IMR-90 (cell line): ENCODE measurements around the gene SIX5. TPM values are rescaled to one million over a fixed set of nuclear protein-coding genes. Genes with fewer than 3 reads are reported as not detected.
A peak's percentile ranks its signal among the peaks of the same experiment; 100 is the strongest.

Experiments used
- ATAC-seq: fragments of 200-7000 bp; cut with Tn5 transposase; 2 replicates; pipeline ENCODE4 v1.9.1; 2020; ENCODE audit warnings: low read depth, mild to moderate bottlenecking, moderate library complexity
- BruUV-seq: library from RNA; stranded (reverse); fragments of 400-500 nt; replicated peaks from 2 replicates; lab custom pipeline; 2021; lab: Mats Ljungman, UMichigan
- CTCF ChIA-PET: fragments of 300-600 bp; formaldehyde crosslinking; extraction: SDS; loops from one replicate; lab custom pipeline; 2021; ENCODE audit warnings: antibody characterized with exemption; lab: Yijun Ruan, JAX
- POLR2A ChIA-PET: fragments of 300-600 bp; sonication (Branson Sonifier 250); formaldehyde crosslinking; loops from one replicate; lab custom pipeline; 2022; ENCODE audit warnings: antibody characterized with exemption; ENCODE audit not compliant: unreplicated experiment; lab: Charles Lee
- DNase-seq: peaks from one replicate; pipeline ENCODE4 v3.0.0; 2013
- H2AFZ ChIP-seq: replicated peaks from 2 replicates; pipeline ENCODE3; 2013; ENCODE audit warnings: low read length, mild to moderate bottlenecking; ENCODE audit not compliant: poor library complexity
- H2AK5ac ChIP-seq: 2 replicates; pipeline ENCODE4 v1.6.1; 2013; ENCODE audit warnings: low read depth, low read length, inconsistent platforms
- H2AK9ac ChIP-seq: replicated peaks from 2 replicates; pipeline ENCODE3; 2013; ENCODE audit warnings: mild to moderate bottlenecking, low read depth, low read length, moderate library complexity; ENCODE audit not compliant: poor library complexity
- H2BK120ac ChIP-seq: 2 replicates; pipeline ENCODE4 v1.6.1; 2013; ENCODE audit warnings: low read depth, low read length, inconsistent platforms
- H2BK15ac ChIP-seq: 3 replicates; pipeline ENCODE4 v1.6.1; 2013; ENCODE audit warnings: low read depth, low read length, inconsistent platforms
- H2BK20ac ChIP-seq: 2 replicates; pipeline ENCODE4 v1.6.1; 2013; ENCODE audit warnings: low read depth, mild to moderate bottlenecking, inconsistent platforms, low read length, moderate library complexity
- H2BK5ac ChIP-seq: 2 replicates; pipeline ENCODE4 v1.6.1; 2013; ENCODE audit warnings: mild to moderate bottlenecking, low read depth, low read length, inconsistent platforms; ENCODE audit not compliant: poor library complexity, severe bottlenecking
- H3K14ac ChIP-seq: replicated peaks from 2 replicates; pipeline ENCODE4 v1.6.1; 2013; ENCODE audit warnings: low read depth, low read length, inconsistent platforms
- H3K18ac ChIP-seq: 2 replicates; pipeline ENCODE4 v1.6.1; 2013; ENCODE audit warnings: low read depth, low read length, control low read depth
- H3K23ac ChIP-seq: 2 replicates; pipeline ENCODE4 v1.6.1; 2013; ENCODE audit warnings: low read depth, low read length, inconsistent platforms
- H3K27ac ChIP-seq: 2 replicates; pipeline ENCODE4 v1.5.1; 2013; ENCODE audit warnings: mild to moderate bottlenecking, control low read depth, low read length; ENCODE audit not compliant: insufficient read depth
- H3K27me3 ChIP-seq: 2 replicates; pipeline ENCODE4 v1.6.1; 2013; ENCODE audit warnings: low read length; ENCODE audit not compliant: control insufficient read depth, insufficient read depth
- H3K36me3 ChIP-seq: 2 replicates; pipeline ENCODE4 v1.6.1; 2013; ENCODE audit warnings: low read length, mixed read lengths; ENCODE audit not compliant: control insufficient read depth, insufficient read depth
- H3K4ac ChIP-seq: 2 replicates; pipeline ENCODE4 v1.6.1; 2013; ENCODE audit warnings: low read depth, low read length, inconsistent platforms
- H3K4me1 ChIP-seq: 2 replicates; pipeline ENCODE4 v1.6.1; 2013; ENCODE audit warnings: low read length, mixed read lengths; ENCODE audit not compliant: control insufficient read depth, insufficient read depth
- H3K4me2 ChIP-seq: 2 replicates; pipeline ENCODE4 v1.6.1; 2013; ENCODE audit warnings: low read depth, mild to moderate bottlenecking, control low read depth, low read length, moderate library complexity
- H3K4me3 ChIP-seq: 2 replicates; pipeline ENCODE4 v1.5.1; 2013; ENCODE audit warnings: low read depth, mild to moderate bottlenecking, control low read depth, low read length, moderate library complexity; ENCODE audit not compliant: insufficient read depth
- H3K56ac ChIP-seq: 2 replicates; pipeline ENCODE4 v1.6.1; 2013; ENCODE audit warnings: low read length, inconsistent platforms; ENCODE audit not compliant: insufficient read depth; ENCODE audit errors: extremely low read depth
- H3K79me1 ChIP-seq, 2 experiments: 2 replicates each; pipeline ENCODE4 v1.6.1; 2013; ENCODE audit warnings: low read length in 2 of 2, inconsistent platforms in 1 of 2, low read depth in 1 of 2
- H3K9ac ChIP-seq: 2 replicates; pipeline ENCODE4 v1.6.1; 2013; ENCODE audit warnings: low read depth, low read length, control low read depth
- H3K9me1 ChIP-seq: 2 replicates; pipeline ENCODE4 v1.6.1; 2013; ENCODE audit warnings: low read length, inconsistent platforms; ENCODE audit not compliant: insufficient read depth
- H3K9me3 ChIP-seq: 2 replicates; pipeline ENCODE4 v1.6.1; 2013; ENCODE audit warnings: low read length; ENCODE audit not compliant: control insufficient read depth, insufficient read depth
- H4K20me1 ChIP-seq: 2 replicates; pipeline ENCODE4 v1.6.1; 2013; ENCODE audit warnings: low read length, inconsistent platforms; ENCODE audit not compliant: insufficient read depth
- H4K5ac ChIP-seq: 2 replicates; pipeline ENCODE4 v1.6.1; 2013; ENCODE audit warnings: mild to moderate bottlenecking, low read depth, low read length, control low read depth
- H4K8ac ChIP-seq, 2 experiments: 2 replicates each; pipeline ENCODE4 v1.6.1; 2013; ENCODE audit warnings: low read depth in 2 of 2, low read length in 2 of 2, control low read depth in 1 of 2, inconsistent platforms in 1 of 2
- H4K91ac ChIP-seq: 2 replicates; pipeline ENCODE4 v1.6.1; 2013; ENCODE audit warnings: low read depth, low read length, inconsistent platforms; ENCODE audit not compliant: insufficient read depth
- CEBPB ChIP-seq: IDR thresholded peaks from 2 replicates; pipeline ENCODE4 v1.6.1; 2012; ENCODE audit warnings: low read depth, low read length, improper control_type of control experiment
- MAZ ChIP-seq: IDR thresholded peaks from 2 replicates; pipeline ENCODE4 v1.6.1; 2012; ENCODE audit warnings: low read depth, mild to moderate bottlenecking, low read length, improper control_type of control experiment, moderate library complexity, borderline replicate concordance
- NFE2L2 ChIP-seq: fragments of 150-350 bp; IDR thresholded peaks from 2 replicates; pipeline ENCODE4 v1.6.1; 2016; ENCODE audit warnings: low read depth, mild to moderate bottlenecking, low read length
- POLR2A ChIP-seq: IDR thresholded peaks from 2 replicates; pipeline ENCODE4 v1.6.1; 2012; ENCODE audit warnings: mild to moderate bottlenecking, low read depth, low read length
- RAD21 ChIP-seq: IDR thresholded peaks from 2 replicates; pipeline ENCODE4 v1.6.1; 2012; ENCODE audit warnings: low read length, improper control_type of control experiment
- RCOR1 ChIP-seq: IDR thresholded peaks from 2 replicates; pipeline ENCODE4 v1.6.1; 2012; ENCODE audit warnings: mild to moderate bottlenecking, low read length, improper control_type of control experiment; ENCODE audit not compliant: insufficient replicate concordance
- RFX5 ChIP-seq: IDR thresholded peaks from 2 replicates; pipeline ENCODE4 v1.8.0; 2012; ENCODE audit warnings: low read depth, mild to moderate bottlenecking, low read length, moderate library complexity
- SMC3 ChIP-seq: fragments of 150-350 bp; IDR thresholded peaks from 2 replicates; pipeline ENCODE4 v1.6.1; 2016; ENCODE audit warnings: low read depth, mild to moderate bottlenecking, antibody characterized with exemption, low read length, moderate library complexity
- WGBS, 2 experiments: methylation state at CpG; one replicate each; pipeline versions ENCODE4 v1.1.5 to v1.1.7; 2013; ENCODE audit warnings: missing lambda C conversion rate in 2 of 2; ENCODE audit not compliant: insufficient read length in 1 of 2; ENCODE audit errors: extremely low coverage in 2 of 2; 5-methylcytosine and 5-hydroxymethylcytosine counted together
- dilution Hi-C: fragments of 300-500 bp; cut with HindIII; formaldehyde crosslinking; loops from one replicate; pipeline ENCODE4 v1.14.3; 2018; ENCODE audit warnings: low sequenced_read_pairs; ENCODE audit not compliant: unreplicated experiment
- in situ Hi-C: fragments of 300-500 bp; cut with MboI; formaldehyde crosslinking; loops from 3 replicates; pipeline ENCODE4 v1.14.3; 2019; ENCODE audit warnings: low sequenced_read_pairs, inconsistent platforms, mixed read lengths
- intact Hi-C: fragments of 100-400 bp; cut with micrococcal nuclease; formaldehyde crosslinking; loops from 2 replicates; pipeline ENCODE4 v1.10.0; 2022
- polyA plus RNA-seq, 3 experiments: library from polyadenylated mRNA; depleted of rRNA; stranded (reverse); fragments of >200 nt; gene quantifications; 2 replicates each; pipeline ENCODE4 v1.2.3, GENCODE V29; 2012; ENCODE audit warnings: low replicate concordance in 1 of 3
- total RNA-seq: library from RNA; depleted of rRNA; stranded (reverse); fragments of >200 nt; gene quantifications from 2 replicates; pipeline ENCODE4 v1.2.3, GENCODE V29; 2012
- TF ChIP-seq, protein P1 (sequence below): fragments of 150-350 bp; IDR thresholded peaks from 2 replicates; pipeline ENCODE4 v1.6.1; 2017; ENCODE audit warnings: mild to moderate bottlenecking, antibody characterized with exemption, low read length, low read depth
- TF ChIP-seq, protein P2 (sequence below): fragments of 150-350 bp; IDR thresholded peaks from 2 replicates; pipeline ENCODE4 v1.6.1; 2016; ENCODE audit warnings: low read depth, mild to moderate bottlenecking, low read length, moderate library complexity, borderline replicate concordance
- TF ChIP-seq, protein P3 (sequence below): conservative IDR thresholded peaks from 2 replicates; pipeline ENCODE4 v1.5.1; 2012; ENCODE audit warnings: mild to moderate bottlenecking, low read depth, low read length, improper control_type of control experiment

Gene SIX5
- total and polyA plus RNA-seq, 2 of the 4 experiments (the other 2 are of a cell fraction) = 0.90 to 15.5 TPM

DNA sequence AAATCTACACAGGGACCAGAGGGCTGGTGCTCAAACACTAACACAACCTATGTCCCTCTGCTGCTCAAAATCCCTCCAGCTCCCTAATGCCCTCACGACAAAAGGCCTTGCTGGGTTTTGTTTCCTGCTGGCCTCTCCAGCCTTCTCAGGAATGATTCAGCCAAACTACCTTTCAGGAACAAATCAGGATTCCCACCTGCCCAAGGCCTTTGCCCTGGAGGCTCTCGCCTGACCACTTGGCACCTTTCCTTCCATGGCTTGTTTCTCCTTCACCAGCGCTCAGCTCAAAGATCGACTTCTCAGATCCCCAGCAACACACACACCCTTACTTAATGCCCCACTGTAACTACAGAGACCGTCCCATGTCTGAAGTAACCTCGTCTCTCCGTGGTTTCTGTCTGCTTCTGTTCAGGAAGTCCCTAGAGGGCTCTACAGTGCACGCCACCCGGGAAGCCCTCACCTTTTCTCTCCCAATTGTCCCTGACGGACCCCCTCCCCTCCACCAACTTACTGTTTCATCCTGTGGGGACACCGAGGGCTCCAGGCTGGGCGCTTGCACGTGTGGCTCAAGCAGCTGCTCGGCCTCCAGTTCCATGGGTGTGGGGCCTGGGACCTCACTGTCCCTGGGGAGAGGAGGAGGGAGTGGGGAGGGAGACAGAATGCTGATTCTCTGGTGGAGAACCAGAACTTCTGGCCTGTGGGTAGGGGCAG, 3.2 kb upstream of the SIX5 start:
- ChIA-PET POLR2A (no interaction called here), CTCF (no interaction called here)
- H2BK5ac ChIP-seq = no peak overlapping the region
- dilution Hi-C loops (no loop called here), in situ Hi-C loops (no loop called here), intact Hi-C loops (no loop called here)
- no peaks in the 10 kb centered on the region; the same call in 1 of the 2 replicates for H3K9me1 ChIP-seq
- H3K27ac ChIP-seq = no peak overlapping the region
- ATAC-seq (no peak), DNase-seq (no peak)
- H3K27me3 ChIP-seq = no peaks in the 10 kb centered on the region
- H2BK15ac ChIP-seq = no peak overlapping the region
- H3K4me2 ChIP-seq = no peak overlapping the region
- H3K4me3 ChIP-seq = no peak overlapping the region
- H3K4ac ChIP-seq = no peak overlapping the region
- 98% methylated on average over 4 of the region's 14 CpGs; no CpG with 5 or more reads in 1 of the 2 experiments for WGBS, 2 experiments
- H4K8ac ChIP-seq = no peak overlapping the region
- no peak for TF ChIP-seq MAZ
- TF ChIP-seq CEBPB = no peak
- no peak for TF ChIP-seq NFE2L2
- no peak for TF ChIP-seq RAD21
- no peak for TF ChIP-seq SMC3
- TF ChIP-seq, protein P1, sequence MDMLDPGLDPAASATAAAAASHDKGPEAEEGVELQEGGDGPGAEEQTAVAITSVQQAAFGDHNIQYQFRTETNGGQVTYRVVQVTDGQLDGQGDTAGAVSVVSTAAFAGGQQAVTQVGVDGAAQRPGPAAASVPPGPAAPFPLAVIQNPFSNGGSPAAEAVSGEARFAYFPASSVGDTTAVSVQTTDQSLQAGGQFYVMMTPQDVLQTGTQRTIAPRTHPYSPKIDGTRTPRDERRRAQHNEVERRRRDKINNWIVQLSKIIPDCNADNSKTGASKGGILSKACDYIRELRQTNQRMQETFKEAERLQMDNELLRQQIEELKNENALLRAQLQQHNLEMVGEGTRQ = no peak
- no peak for TF ChIP-seq RCOR1
- TF ChIP-seq POLR2A = no peak
- TF ChIP-seq, protein P2, sequence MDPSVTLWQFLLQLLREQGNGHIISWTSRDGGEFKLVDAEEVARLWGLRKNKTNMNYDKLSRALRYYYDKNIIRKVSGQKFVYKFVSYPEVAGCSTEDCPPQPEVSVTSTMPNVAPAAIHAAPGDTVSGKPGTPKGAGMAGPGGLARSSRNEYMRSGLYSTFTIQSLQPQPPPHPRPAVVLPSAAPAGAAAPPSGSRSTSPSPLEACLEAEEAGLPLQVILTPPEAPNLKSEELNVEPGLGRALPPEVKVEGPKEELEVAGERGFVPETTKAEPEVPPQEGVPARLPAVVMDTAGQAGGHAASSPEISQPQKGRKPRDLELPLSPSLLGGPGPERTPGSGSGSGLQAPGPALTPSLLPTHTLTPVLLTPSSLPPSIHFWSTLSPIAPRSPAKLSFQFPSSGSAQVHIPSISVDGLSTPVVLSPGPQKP = no peak
- TF ChIP-seq, protein P3, sequence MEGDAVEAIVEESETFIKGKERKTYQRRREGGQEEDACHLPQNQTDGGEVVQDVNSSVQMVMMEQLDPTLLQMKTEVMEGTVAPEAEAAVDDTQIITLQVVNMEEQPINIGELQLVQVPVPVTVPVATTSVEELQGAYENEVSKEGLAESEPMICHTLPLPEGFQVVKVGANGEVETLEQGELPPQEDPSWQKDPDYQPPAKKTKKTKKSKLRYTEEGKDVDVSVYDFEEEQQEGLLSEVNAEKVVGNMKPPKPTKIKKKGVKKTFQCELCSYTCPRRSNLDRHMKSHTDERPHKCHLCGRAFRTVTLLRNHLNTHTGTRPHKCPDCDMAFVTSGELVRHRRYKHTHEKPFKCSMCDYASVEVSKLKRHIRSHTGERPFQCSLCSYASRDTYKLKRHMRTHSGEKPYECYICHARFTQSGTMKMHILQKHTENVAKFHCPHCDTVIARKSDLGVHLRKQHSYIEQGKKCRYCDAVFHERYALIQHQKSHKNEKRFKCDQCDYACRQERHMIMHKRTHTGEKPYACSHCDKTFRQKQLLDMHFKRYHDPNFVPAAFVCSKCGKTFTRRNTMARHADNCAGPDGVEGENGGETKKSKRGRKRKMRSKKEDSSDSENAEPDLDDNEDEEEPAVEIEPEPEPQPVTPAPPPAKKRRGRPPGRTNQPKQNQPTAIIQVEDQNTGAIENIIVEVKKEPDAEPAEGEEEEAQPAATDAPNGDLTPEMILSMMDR = no peak
- TF ChIP-seq RFX5 = no peak
- peaks cover 21% of the 10 kb centered on the region; the same call in 1 of the 2 replicates for H3K36me3 ChIP-seq
- H3K79me1 ChIP-seq = peaks cover 4 to 6% of the 10 kb centered on the region in 2 experiments; a peak in 2 of 4 replicates
- H3K18ac ChIP-seq = no peak overlapping the region
- H3K9ac ChIP-seq = no peak overlapping the region
- no peak overlapping the region for H2AK5ac ChIP-seq
- no TSS peak for BruUV-seq
- H4K5ac ChIP-seq = no peak overlapping the region
- no peak overlapping the region for H2BK120ac ChIP-seq
- no peaks in the 10 kb centered on the region for H3K9me3 ChIP-seq
- H3K23ac ChIP-seq = no peak overlapping the region
- no peak overlapping the region for H2AFZ ChIP-seq
- no peak overlapping the region for H3K56ac ChIP-seq
- H2BK20ac ChIP-seq = no peak overlapping the region
- no peak overlapping the region for H4K91ac ChIP-seq
- H3K4me1 ChIP-seq = no peaks in the 10 kb centered on the region
- H2AK9ac ChIP-seq = peak overlapping the region; percentile 62
- H4K20me1 ChIP-seq = peaks cover 14% of the 10 kb centered on the region
- H3K14ac ChIP-seq = no peak overlapping the region
